ENCODE results near the gene FARSA.

Gene FARSA

GRCh38 chr19:12949363-12950283, 16.1 kb upstream of the FARSA start:
- H2AFZ ChIP-seq (ENCODE audit: low read depth): no peak overlapping the region
- no peak overlapping the region for H3K27ac ChIP-seq
- TF ChIP-seq, protein P1, sequence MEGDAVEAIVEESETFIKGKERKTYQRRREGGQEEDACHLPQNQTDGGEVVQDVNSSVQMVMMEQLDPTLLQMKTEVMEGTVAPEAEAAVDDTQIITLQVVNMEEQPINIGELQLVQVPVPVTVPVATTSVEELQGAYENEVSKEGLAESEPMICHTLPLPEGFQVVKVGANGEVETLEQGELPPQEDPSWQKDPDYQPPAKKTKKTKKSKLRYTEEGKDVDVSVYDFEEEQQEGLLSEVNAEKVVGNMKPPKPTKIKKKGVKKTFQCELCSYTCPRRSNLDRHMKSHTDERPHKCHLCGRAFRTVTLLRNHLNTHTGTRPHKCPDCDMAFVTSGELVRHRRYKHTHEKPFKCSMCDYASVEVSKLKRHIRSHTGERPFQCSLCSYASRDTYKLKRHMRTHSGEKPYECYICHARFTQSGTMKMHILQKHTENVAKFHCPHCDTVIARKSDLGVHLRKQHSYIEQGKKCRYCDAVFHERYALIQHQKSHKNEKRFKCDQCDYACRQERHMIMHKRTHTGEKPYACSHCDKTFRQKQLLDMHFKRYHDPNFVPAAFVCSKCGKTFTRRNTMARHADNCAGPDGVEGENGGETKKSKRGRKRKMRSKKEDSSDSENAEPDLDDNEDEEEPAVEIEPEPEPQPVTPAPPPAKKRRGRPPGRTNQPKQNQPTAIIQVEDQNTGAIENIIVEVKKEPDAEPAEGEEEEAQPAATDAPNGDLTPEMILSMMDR (conservative IDR thresholded peaks at IDR 0.05; ENCODE audit: low read depth, low read length): no peak
- H3K4me3 ChIP-seq (IDR thresholded peaks at IDR 0.05; ENCODE audit: insufficient read depth, low read depth, low read length): no peak overlapping the region
- H3K27me3 ChIP-seq (ENCODE audit: insufficient read depth, low read depth): no peaks in the 10 kb centered on the region
- 0 out of 2 replicates have a peak, but pooled peaks cover 5% of the 10 kb centered on the region for H3K36me3 ChIP-seq (ENCODE audit: insufficient read depth)
- no peak overlapping the region for H3K4me2 ChIP-seq
- H3K9ac ChIP-seq: no peak overlapping the region
- H4K20me1 ChIP-seq (ENCODE audit: insufficient read depth): no peaks in the 10 kb centered on the region
- peaks cover 20% of the 10 kb centered on the region for H3K79me2 ChIP-seq (ENCODE audit: insufficient read depth, low read depth)
- peaks cover 22% of the 10 kb centered on the region for H3K4me1 ChIP-seq (ENCODE audit: low read depth, poor library complexity, severe bottlenecking)

GRCh38 chr19:12948612-12949362, 15.3 kb upstream of the FARSA start:
- H3K9ac ChIP-seq: no peak overlapping the region
- peaks cover 20% of the 10 kb centered on the region for H3K79me2 ChIP-seq (ENCODE audit: insufficient read depth, low read depth)
- peaks cover 5% of the 10 kb centered on the region; the same call in 1 of the 2 replicates for H3K36me3 ChIP-seq (ENCODE audit: insufficient read depth)
- no peaks in the 10 kb centered on the region for H3K27me3 ChIP-seq (ENCODE audit: insufficient read depth, low read depth)
- H3K27ac ChIP-seq: no peak overlapping the region
- H3K4me2 ChIP-seq: no peak overlapping the region
- no peak overlapping the region for H3K4me3 ChIP-seq (IDR thresholded peaks at IDR 0.05; ENCODE audit: insufficient read depth, low read depth, low read length)
- H3K4me1 ChIP-seq (ENCODE audit: low read depth, poor library complexity, severe bottlenecking): peaks cover 28% of the 10 kb centered on the region
- no peak overlapping the region for H2AFZ ChIP-seq (ENCODE audit: low read depth)
- TF ChIP-seq, protein P1 (conservative IDR thresholded peaks at IDR 0.05; ENCODE audit: low read depth, low read length): no peak
- no peaks in the 10 kb centered on the region for H4K20me1 ChIP-seq (ENCODE audit: insufficient read depth)

DNA sequence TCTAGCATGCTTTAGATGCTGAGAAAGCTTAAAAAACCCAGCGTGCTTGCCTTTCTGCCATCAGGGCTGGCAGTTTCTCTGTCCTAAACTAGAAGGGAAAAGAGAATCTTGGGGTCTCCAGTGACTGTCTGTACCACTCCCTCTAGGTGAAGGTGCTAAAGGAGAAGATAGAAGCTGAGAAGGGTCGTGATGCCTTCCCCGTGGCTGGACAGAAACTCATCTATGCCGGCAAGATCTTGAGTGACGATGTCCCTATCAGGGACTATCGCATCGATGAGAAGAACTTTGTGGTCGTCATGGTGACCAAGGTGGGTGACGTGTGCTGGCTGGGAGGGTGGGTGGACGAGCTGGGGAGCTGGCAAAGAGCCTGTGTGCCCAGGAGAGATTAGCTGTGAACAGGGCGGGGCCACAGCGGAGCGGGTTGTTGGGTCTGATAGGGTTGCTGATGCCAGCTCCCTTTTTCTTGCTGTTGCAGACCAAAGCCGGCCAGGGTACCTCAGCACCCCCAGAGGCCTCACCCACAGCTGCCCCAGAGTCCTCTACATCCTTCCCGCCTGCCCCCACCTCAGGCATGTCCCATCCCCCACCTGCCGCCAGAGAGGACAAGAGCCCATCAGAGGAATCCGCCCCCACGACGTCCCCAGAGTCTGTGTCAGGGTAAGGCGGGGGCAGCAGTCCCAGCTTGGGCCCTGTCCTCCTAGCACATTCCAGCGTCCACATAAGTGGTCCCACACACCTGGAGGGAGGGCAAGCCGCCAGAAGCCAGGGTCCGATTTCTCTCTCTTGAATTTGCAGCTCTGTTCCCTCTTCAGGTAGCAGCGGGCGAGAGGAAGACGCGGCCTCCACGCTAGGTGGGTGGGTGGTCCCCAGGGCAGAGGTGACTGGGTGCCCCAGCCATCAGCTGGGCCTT, 14.4 kb upstream of the FARSA start:
- Histone ChIP-seq H3K36me3 (ENCODE audit: insufficient read depth) (peaks cover 12% of the 10 kb centered on the region), H4K20me1 (ENCODE audit: insufficient read depth) (no peaks in the 10 kb centered on the region), H2AFZ (ENCODE audit: low read depth) (no peak overlapping the region), H3K27ac (no peak overlapping the region), H3K79me2 (ENCODE audit: insufficient read depth, low read depth) (peaks cover 20% of the 10 kb centered on the region), H3K4me3 (IDR thresholded peaks at IDR 0.05; ENCODE audit: insufficient read depth, low read depth, low read length) (no peak overlapping the region), H3K4me2 (no peak overlapping the region; the same call in 1 of the 2 replicates), H3K4me1 (ENCODE audit: low read depth, poor library complexity, severe bottlenecking) (peaks cover 31% of the 10 kb centered on the region), H3K9ac (no peak overlapping the region; the same call in 1 of the 2 replicates), H3K27me3 (ENCODE audit: insufficient read depth, low read depth) (no peaks in the 10 kb centered on the region)
- TF ChIP-seq, protein P1 (conservative IDR thresholded peaks at IDR 0.05; ENCODE audit: low read depth, low read length): no peak
